ENCODE measurements around the gene IGF1R.
A peak's percentile ranks its signal among the peaks of the same experiment; 100 is the strongest.

IGF1R gene

GRCh38 chr15:98775498-98776230 lies 127.3 kb downstream of the IGF1R start:
- no peak for DNase-seq (ENCODE audit: low spot score)

- DNase-seq (ENCODE audit: low spot score): peak; percentile 95
Observed at GRCh38 chr15:98776607-98777281, 128.4 kb downstream of the IGF1R start.

- no peak for DNase-seq (ENCODE audit: low spot score)
Observed at GRCh38 chr15:98777426-98777825, 129.1 kb downstream of the IGF1R start.

- DNase-seq (ENCODE audit: low spot score): no peak
Observed at GRCh38 chr15:98778263-98778959, 130.1 kb downstream of the IGF1R start.

- DNase-seq (ENCODE audit: low spot score): no peak
Observed at GRCh38 chr15:98778960-98779359, 130.6 kb downstream of the IGF1R start.

GRCh38 chr15:98779463-98780071 lies 131.2 kb downstream of the IGF1R start:
- DNase-seq (ENCODE audit: low spot score): peak; percentile 82

GRCh38 chr15:98781838-98782237 lies 133.5 kb downstream of the IGF1R start:
- no peak for DNase-seq (ENCODE audit: low spot score)

GRCh38 chr15:98782801-98783200 lies 134.5 kb downstream of the IGF1R start:
- no peak for DNase-seq (ENCODE audit: low spot score)

GRCh38 chr15:98785431-98785806 lies 137.1 kb downstream of the IGF1R start:
- DNase-seq (ENCODE audit: low spot score): no peak

GRCh38 chr15:98785807-98786621 lies 137.7 kb downstream of the IGF1R start:
- peak; percentile 73 for DNase-seq (ENCODE audit: low spot score)

- peak; percentile 55 for DNase-seq (ENCODE audit: low spot score)
Observed at GRCh38 chr15:98786717-98787116, 138.4 kb downstream of the IGF1R start.

GRCh38 chr15:98787194-98787593 lies 138.9 kb downstream of the IGF1R start:
- peak; percentile 62 for DNase-seq (ENCODE audit: low spot score)

- peak; percentile 45 for DNase-seq (ENCODE audit: low spot score)
Observed at GRCh38 chr15:98787936-98788757, 139.8 kb downstream of the IGF1R start.

GRCh38 chr15:98789020-98789419 lies 140.7 kb downstream of the IGF1R start:
- DNase-seq (ENCODE audit: low spot score): no peak

- DNase-seq (ENCODE audit: low spot score): no peak
Observed at GRCh38 chr15:98790270-98790669, 141.9 kb downstream of the IGF1R start.

GRCh38 chr15:98791046-98791701 lies 142.8 kb downstream of the IGF1R start:
- no peak for DNase-seq (ENCODE audit: low spot score)

- DNase-seq (ENCODE audit: low spot score): no peak
Observed at GRCh38 chr15:98792117-98792516, 143.8 kb downstream of the IGF1R start.

- no peak for DNase-seq (ENCODE audit: low spot score)
Observed at GRCh38 chr15:98794211-98794610, 145.9 kb downstream of the IGF1R start.

- DNase-seq (ENCODE audit: low spot score): no peak
Observed at GRCh38 chr15:98794748-98795147, 146.4 kb downstream of the IGF1R start.

GRCh38 chr15:98795980-98796379 lies 147.6 kb downstream of the IGF1R start:
- DNase-seq (ENCODE audit: low spot score): no peak
